22Rv1 (cell line): ENCODE measurements around the gene FANK1.

ENCODE experiments used
- CTCF ChIP-seq: fragments of 450-650 bp; IDR thresholded peaks from 2 replicates; pipeline ENCODE4 v1.5.1; 2017; ENCODE audit warnings: mild to moderate bottlenecking
- ZFX ChIP-seq: fragments of 450-650 bp; IDR thresholded peaks from 2 replicates; pipeline ENCODE4 v1.6.1; 2017; ENCODE audit warnings: antibody characterized with exemption, borderline replicate concordance

- no peak for TF ChIP-seq CTCF
- TF ChIP-seq ZFX: no peak
Observed at GRCh38 chr10:125967533-125967932, 71.2 kb downstream of the FANK1 start.
